COR-L47 (cell line): Measurements from ENCODE around the gene VILL.

ENCODE experiments used
- DNase-seq: peaks from one replicate; lab custom pipeline; 2025; lab: John Stamatoyannopoulos, UW

Gene VILL

DNA sequence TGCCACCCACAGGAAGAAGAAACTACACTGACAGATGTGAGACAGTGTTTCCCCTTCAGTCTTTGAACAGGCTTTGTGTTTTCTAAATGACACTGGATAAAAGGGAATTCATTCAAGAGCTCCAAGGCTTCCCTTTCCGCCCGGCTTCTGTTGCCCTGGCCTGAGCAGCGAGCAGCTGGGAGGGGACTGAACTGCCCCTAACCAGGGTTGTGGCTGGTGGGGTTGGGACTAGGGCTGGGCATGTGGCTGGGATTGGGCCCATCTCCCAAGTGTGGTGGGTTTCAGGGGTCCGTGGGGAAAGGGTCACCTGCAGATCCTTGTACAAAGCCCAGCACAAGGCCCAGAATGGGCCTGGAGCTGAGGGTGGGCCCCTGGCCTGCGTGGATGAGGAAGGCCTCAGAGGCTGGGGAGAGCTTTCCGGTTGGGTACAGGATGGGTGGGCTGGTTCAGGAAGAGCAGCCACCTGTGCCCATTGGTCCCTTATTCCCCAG is 10.4 kb downstream of the VILL start:
- DNase-seq = no peak

DNA sequence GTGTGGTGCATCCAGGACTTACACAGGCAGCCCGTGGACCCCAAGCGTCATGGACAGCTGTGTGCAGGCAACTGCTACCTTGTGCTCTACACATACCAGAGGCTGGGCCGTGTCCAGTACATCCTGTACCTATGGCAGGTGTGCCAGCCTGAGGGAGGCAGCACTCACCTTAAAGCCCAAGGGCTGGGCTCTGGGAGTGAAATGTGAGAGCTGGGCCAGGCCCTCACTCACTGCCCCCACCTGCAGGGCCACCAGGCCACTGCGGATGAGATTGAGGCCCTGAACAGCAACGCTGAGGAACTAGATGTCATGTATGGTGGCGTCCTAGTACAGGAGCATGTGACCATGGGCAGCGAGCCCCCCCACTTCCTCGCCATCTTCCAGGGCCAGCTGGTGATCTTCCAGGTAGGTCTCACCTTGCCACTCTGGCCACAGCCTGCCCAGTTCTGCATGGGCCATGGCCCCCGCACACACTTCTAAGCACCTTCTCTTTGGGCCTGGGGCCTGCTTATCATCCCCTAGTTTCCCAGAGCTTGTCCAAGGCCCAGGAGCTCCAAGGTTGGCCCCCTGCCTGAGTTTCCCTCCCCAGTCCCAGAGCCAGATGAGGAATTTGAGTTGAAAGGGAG is 11.0 kb downstream of the VILL start:
- DNase-seq = no peak

DNA sequence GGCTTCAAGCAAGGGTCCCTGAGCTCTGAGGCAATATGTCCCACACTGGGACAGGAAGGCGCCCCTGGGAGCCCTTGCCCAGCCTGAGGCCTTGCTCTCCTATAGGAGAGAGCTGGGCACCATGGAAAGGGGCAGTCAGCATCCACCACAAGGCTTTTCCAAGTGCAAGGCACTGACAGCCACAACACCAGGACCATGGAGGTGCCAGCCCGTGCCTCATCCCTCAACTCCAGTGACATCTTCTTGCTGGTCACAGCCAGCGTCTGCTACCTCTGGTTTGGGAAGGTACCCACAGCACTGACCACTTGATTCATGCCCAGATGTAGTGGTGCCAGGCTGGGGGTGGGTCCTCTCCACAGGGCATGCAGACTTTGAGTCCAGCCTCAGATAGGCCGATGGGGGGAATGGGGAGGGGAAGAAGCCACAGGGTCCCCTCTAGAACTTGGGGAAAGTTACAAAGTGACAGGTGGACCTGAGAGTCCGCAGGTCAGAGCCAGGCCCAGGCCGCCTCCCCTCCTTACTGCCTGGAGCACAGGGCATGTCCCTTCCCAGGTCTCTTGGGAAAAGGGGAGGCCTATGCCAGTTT is 11.8 kb downstream of the VILL start:
- DNase-seq = no peak

DNA sequence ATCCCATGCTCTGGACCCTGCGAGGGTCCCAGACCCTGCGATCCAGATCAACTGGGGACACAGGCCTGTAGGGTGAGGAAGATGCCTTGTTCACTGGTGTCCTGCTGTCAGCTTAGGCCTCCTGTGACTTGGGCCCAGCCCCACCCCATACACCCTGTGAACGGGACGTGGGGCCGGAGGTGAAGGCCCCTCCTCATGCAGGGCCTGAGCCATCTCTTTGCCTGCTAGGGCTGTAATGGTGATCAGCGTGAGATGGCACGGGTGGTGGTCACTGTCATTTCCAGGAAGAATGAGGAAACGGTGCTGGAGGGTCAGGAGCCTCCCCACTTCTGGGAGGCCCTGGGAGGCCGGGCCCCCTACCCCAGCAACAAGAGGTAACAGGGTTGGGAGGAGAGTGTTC is 12.4 kb downstream of the VILL start:
- no peak for DNase-seq

DNA sequence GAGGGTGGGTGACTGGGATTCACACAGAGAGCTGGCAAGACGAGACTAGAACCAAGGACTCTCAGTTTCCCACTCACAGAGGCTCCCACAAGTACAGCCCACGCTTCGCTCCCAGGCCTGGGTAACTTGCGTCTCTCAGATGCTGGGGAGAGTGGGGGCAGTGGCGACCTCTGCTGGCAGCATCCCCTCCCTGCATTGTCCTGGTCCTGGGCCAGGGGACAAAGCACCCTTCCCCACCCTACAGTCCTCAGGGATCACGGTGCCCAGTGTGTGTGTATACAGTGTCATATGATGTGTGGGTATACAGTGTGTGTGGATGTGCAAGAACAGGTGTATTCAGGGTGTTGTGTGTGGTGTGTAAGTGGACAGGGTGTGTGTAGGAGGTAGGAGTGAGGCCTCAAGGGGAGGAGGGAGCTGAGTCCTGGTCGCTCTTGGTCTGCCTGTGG is 12.8 kb downstream of the VILL start:
- no peak for DNase-seq

DNA sequence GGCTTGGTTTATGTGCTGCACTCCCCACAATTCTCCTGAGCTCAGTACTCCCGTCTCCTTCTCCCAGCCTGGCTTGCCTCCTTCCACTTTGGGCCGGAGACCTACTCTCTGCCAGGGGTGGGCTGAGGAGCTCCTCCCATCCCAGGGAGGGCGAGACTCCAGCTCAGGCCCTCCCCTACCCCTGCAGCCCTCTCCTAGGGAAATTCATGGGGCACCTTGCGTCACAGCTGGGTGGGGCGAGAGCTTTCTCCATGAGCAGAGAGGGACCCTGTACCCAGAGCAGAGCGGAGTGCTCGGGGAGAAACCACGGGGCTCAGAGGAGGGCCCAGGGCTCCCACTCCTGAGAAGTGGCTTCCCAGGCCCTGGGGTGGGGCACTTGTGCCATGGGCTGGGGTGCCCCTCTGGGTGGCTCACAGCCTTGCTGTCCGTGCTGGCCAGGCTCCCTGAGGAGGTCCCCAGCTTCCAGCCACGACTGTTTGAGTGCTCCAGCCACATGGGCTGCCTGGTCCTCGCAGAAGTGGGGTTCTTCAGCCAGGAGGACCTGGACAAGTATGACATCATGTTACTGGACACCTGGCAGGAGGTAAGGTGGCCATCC is 13.3 kb downstream of the VILL start:
- no peak for DNase-seq

DNA sequence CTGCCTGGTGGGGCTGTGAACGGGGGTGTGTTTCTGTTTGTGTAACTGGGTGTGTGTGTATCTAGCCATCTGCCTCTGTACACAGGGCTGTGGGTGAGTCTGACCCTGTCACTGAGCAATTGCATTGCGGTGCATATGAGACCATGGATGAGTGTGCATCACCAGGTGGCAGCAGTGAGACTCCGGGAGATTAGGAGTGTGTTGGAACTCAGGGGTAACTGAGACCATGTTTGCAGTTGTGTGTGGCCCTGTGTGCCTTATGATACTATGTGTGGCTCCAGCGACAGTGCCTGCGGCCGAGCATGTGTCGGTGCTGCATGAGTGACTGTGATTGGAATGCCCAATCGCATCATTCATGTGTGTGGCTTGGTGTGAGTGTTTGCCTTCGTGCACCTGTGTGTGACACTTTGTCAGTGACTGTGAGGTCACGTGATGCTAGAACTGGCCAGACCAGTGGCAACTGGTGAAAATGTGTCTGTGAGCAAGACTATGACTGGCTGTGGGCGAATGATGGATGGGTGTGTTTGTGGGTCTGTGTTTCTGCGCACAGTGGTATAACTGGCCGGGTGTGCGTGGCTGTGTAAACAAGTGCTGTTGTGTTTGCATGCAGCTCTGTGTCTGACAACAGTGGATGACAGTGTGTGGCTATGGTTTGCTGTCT is 14.0 kb downstream of the VILL start:
- no peak for DNase-seq

DNA sequence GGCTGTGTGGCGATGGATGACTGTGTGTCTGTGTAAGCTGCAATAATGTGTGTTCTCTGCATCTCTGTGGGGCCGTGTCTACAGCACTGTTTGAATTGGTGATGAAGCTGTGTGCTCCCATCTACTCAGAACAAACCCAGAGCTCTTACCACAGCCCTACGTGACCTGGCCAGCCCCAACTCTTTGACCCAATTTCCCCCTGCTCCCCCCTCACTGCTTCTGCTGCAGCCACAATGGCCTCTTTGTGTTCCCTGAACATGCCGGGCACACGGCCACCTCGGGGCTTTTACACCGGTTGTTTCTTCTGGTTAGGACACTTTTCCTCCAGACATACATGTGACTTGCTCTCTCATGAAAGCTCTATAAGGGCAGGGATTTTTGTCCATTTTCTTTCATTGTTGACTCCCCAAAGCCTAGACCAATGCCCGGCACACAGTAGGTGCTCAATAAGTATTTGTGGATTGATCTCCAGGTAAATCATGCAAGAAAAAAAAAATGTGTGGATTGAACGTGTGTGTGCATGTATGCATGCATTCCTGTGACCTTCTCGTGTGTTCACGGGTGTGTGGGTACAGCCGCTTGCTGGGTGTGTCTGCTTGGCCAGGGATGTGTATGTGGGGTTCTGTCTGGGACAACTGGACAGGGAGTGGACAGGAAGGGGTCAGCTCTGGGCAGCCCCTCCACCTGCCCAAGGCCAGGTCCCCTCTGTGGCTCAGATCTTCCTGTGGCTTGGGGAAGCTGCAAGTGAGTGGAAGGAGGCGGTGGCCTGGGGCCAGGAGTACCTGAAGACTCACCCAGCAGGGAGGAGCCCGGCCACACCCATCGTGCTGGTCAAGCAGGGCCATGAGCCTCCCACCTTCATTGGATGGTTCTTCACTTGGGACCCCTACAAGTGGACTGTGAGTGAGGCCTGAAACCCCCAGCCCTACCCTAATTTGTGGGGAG is 14.8 kb downstream of the VILL start:
- no peak for DNase-seq

DNA sequence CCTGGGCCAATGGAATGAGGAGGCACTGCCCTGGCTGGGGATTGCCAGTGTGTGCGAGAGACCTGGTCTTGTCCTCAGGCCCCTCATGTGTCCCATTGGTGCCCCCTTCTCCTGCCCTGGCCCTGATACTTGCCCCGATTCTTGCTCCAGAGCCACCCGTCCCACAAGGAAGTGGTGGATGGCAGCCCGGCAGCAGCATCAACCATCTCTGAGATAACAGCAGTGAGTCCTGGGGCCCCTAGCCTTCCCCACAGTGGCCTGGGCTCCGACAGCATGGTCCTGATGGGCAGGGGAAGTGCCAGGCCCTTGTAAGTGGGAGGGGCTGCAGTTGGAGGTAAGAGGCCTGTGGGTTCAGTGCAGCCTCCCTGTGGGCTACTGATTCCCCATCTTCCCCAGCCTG is 15.4 kb downstream of the VILL start:
- DNase-seq = no peak

DNA sequence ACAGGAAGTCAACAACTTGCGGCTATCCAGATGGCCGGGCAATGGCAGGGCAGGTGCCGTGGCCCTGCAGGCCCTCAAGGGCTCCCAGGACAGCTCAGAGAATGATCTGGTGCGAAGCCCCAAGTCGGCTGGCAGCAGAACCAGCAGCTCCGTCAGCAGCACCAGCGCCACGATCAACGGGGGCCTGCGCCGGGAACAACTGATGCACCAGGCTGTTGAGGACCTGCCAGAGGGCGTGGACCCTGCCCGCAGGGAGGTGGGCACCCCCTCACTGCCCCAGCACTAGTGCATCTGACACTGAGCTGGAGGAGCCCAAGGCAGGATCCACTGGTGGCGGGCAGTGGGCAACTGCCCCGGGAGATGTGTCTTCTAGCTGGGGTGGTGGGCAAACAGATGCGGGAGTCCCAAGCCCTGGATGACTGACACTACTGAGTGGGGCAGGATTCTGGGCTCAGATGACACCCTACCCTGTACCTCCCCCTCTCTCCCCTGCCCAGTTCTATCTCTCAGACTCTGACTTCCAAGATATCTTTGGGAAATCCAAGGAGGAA is 15.9 kb downstream of the VILL start:
- no peak for DNase-seq

DNA sequence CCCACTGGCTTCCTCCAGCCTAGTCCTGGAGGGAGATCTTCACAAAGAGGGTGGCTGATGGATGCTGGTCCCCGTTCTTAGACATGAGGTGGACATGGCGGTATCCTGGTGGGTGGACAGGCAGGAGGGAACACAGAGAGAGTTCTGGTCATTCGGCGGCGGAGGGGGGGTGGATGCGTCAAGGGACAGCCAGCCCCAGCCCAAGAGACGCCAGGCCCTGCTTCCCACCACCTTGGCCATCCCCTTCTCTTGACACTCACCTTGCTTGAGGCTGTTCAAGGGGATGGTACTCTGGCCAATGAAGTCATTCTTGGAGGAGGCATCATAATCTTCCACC is 17.1 kb downstream of the VILL start:
- no peak for DNase-seq

DNA sequence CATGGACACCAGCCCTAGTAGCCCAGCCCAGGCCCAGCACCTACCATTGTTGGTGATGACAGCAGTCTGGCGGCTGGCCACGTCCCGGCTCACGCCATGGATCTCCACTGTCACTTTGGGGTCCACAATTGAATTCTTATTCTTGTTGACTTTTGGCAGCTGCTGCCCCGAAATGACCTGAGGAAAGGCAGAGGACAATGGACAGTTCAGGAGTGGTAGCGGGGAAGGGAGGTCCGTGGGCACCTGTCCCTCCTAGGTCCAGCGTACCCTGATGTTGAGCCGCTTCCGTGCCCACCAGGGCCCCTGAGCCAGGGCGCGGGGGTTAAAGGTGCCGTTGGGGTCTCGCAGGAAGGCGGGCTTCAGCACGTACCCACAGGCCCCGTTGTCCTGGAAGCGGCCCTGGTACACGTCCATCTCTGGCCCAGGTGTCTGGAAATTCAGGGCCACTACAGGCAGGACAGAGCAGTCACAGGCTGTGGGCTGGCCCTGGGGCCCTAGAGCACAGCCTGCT is 17.7 kb downstream of the VILL start:
- DNase-seq = no peak

DNA sequence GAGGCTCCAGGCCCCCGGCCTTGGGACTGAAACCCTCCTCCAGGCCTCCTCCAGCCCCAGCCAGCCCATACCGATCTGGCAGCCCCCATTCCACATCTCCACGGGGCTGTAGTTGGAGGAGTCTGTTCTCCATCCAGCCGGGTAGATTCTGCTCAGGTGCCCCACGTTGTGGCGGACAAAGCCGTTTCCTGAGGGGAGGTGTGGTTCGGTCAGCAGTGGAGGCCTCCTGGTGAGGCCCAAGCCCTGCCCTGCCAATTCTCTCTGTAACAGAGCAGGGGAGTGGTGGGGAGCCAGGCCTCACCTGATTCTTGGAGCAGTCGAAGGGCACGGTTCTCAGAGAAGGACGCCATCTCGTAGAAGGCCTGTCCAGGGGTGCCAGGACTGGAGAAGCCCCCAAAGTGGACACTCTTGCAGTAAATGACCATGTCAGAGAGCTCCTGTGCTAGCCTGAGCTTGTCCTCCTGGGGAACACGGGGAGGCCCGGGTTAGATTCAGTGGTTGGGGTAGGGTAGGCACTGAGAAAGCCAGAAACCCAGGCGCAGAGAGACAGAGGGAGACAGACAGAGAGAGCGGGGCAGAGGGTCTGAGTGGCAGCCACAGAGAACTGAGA is 18.5 kb downstream of the VILL start:
- DNase-seq = no peak

DNA sequence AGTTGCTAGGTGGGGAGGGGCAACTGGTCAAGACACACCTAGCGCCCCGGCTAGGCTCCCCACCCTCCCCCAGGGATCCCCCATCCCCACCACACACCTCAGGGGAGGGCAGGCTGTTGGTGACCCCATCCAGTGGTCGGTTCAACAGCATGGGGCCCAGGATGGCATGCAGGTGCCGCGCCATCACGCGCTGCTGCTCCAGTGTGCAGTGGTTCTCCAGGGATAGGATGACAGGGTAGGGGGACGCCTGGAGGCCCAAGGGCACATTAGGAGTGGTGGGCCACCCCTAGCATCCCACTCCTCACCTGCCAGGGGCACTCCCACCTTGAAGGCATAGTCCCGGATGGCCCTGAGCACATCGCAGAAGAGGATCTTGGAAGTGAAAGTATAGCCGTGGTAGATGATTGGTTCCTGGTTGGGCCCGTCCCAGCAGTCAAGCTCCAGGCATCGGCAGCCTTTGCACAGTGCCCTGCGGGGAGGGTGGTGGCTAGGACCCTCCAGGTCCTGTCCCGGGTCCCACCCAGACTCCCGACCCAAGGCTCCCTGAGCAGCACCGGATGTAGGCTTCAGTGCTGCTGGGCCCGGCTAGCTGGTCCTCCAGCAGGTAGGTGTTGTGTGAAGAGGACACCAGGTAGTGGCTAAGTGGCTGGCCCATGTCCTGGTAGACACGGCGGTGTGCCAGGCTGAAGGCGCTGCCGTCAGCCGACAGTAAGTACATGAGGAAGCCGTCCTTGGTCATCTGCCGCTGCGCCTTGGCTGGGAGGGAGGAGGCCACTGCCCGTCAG is 19.4 kb downstream of the VILL start:
- no peak for DNase-seq

DNA sequence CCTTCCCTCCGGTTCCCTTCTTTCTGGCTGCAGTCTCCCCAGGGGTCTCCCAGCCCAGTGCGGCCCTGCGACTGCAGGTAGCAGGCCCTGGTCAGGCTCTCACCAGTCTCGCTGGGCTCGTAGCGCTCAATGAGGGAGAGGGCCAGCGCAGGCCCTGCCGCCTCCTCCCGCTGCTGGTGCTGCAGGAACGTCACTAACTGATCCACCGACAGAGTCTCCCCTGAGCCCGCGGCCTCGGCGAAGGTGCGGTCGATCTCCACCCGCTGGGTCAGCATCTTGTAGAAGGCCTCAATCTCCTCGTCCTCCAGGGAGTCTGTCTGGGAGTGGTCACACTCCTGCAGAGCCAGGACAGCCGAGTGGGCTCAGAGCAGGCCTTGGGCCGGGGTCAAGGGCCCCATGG is 20.5 kb downstream of the VILL start:
- no peak for DNase-seq

DNA sequence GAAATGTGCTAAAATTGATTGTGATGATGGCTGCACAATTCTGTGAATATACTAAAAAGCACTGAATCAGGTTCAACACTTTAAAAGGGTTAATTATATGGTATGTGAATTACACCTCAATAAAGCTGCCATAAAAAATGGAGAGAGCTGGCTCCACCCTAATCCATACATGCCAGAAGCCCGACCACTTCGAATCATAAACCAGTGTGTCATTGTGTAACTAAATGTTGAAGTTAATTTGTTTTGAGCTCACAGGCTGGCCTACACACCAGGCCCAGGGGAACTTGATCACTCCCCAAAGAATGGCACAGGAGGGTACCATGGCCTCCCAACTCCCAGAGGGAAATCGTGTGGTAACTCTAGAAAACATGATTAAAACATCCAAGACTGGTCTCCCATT is 24.9 kb downstream of the VILL start:
- DNase-seq = no peak

DNA sequence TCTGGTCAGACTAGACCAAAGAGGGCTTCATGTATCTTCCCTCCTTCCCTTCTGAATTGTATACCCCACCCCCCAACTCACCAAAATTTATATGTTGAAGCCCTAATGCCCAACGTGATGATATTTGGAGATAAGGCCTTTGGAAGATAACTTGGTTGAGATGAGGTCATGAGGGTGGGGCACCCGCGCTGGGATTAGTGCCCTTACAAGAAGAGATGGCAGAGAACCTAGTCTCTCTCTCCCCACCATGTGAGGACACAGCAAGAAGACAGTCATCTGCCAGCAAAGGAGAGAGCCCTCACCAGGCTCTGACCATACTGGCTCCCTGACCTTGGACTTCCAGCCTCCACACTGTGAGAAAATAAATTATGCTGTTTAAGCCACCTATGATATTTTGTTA is 25.4 kb downstream of the VILL start:
- DNase-seq = no peak

DNA sequence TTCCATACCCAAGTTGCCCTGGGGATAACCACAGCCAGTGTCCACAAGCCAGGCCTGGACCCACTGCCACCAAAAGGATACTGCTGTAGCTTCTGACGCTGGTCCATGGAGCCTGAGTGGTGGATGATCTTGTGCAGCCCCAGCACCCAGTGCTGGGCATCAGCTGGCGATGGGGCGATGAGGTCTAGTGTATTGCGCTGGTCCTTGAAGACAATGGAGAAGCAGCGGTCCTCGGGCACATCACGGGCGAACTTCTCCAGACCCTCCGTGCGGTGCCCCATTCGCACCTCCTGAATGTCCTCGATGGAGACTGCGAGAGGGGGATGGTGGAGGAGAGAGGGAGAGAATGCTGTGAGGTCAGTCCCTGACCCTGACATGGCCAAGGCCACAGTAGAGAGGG is 25.8 kb downstream of the VILL start:
- no peak for DNase-seq

DNA sequence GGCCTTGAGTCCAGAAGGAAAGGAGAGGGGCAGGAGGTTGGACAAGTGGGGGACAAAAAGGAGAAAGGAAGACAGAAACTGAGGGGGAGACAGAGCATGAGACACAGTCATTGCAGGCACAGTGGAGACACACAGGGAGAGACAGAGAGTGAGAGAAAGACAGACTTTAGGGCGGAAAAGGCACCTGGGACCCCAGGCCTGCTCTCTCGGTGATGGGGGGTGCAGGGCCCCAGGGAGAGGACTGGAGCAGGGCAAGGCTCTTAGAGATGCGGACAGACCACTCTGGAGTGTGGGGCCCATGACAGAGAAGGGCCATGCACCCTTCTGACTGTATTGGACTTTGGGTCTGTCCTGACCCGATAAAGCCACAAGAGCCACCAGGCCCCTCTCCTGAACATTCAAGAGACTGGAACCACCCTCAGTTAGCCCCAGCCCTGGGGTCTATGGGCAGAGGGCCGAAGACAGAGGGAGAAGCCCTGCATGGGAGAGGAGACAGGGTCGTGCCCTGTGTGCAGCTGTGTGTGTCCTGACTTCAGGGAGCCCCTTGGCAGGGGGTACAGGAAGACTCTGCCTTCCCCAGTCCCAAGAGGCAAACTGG is 26.4 kb downstream of the VILL start:
- no peak for DNase-seq
